GM23338 (cell line): Measurements from ENCODE around the gene COLEC12. TPM values are rescaled to one million over a fixed set of nuclear protein-coding genes. Genes with fewer than 3 reads are reported as not detected.

ENCODE experiments used
- ATAC-seq: fragments of 200-7000 bp; cut with Tn5 transposase; 3 replicates; pipeline ENCODE4 v1.9.1; 2020
- DNase-seq: peaks from one replicate; pipeline ENCODE4 v3.0.0-alpha.2; 2015; ENCODE audit warnings: low spot score
- H2AFZ ChIP-seq: fragments of 200-600 bp; sonication (generic); 2 replicates; pipeline ENCODE4 v1.8.0; 2016; ENCODE audit warnings: antibody characterized with exemption, mild to moderate bottlenecking, moderate library complexity
- H3F3A ChIP-seq: fragments of 200-600 bp; sonication (generic); replicated peaks from 2 replicates; pipeline ENCODE4 v1.8.0; 2017; ENCODE audit warnings: antibody characterized with exemption, mixed run types, low read depth
- H3K27ac ChIP-seq: fragments of 200-600 bp; sonication (generic); 2 replicates; pipeline ENCODE4 v1.6.1; 2016; ENCODE audit warnings: low read depth
- H3K27me3 ChIP-seq: fragments of 200-600 bp; sonication (generic); 2 replicates; pipeline ENCODE4 v1.8.0; 2016; ENCODE audit warnings: mild to moderate bottlenecking, mixed run types, moderate library complexity; ENCODE audit not compliant: insufficient read depth
- H3K36me3 ChIP-seq: fragments of 200-600 bp; sonication (generic); 2 replicates; pipeline ENCODE4 v1.8.0; 2016; ENCODE audit warnings: mild to moderate bottlenecking; ENCODE audit not compliant: insufficient read depth
- H3K4me1 ChIP-seq: fragments of 200-600 bp; sonication (generic); 2 replicates; pipeline ENCODE4 v1.8.0; 2016; ENCODE audit warnings: mild to moderate bottlenecking, moderate library complexity; ENCODE audit not compliant: insufficient read depth
- H3K4me2 ChIP-seq: fragments of 200-600 bp; sonication (generic); 2 replicates; pipeline ENCODE4 v1.7.1; 2017; ENCODE audit warnings: mixed run types
- H3K4me3 ChIP-seq: fragments of 200-600 bp; sonication (generic); 2 replicates; pipeline ENCODE4 v1.6.1; 2016; ENCODE audit warnings: mixed run types
- H3K79me2 ChIP-seq: fragments of 200-600 bp; sonication (generic); replicated peaks from 2 replicates; pipeline ENCODE4 v1.8.0; 2017; ENCODE audit warnings: mild to moderate bottlenecking; ENCODE audit not compliant: insufficient read depth
- H3K9me2 ChIP-seq: fragments of 200-600 bp; sonication (generic); 2 replicates; pipeline ENCODE4 v1.8.0; 2017; ENCODE audit not compliant: insufficient read depth
- H4K20me1 ChIP-seq: fragments of 200-600 bp; sonication (generic); replicated peaks from 2 replicates; pipeline ENCODE4 v1.8.0; 2017; ENCODE audit warnings: mild to moderate bottlenecking; ENCODE audit not compliant: insufficient read depth
- H3K27ac Mint-ChIP-seq: 2 replicates; pipeline ENCODE4 v1.8.0; 2020; ENCODE audit warnings: inconsistent platforms, mild to moderate bottlenecking, moderate library complexity, mixed read lengths
- H3K27me3 Mint-ChIP-seq: 3 replicates; pipeline ENCODE4 v1.8.0; 2022; ENCODE audit warnings: low read depth, mild to moderate bottlenecking, moderate library complexity, mixed read lengths, inconsistent platforms; ENCODE audit not compliant: insufficient read depth, poor library complexity
- H3K36me3 Mint-ChIP-seq: 3 replicates; pipeline ENCODE4 v1.8.0; 2021; ENCODE audit warnings: low read depth, mild to moderate bottlenecking, inconsistent platforms, moderate library complexity, mixed read lengths
- H3K4me1 Mint-ChIP-seq: 3 replicates; pipeline ENCODE4 v1.8.0; 2020; ENCODE audit warnings: mild to moderate bottlenecking, inconsistent platforms, mixed read lengths
- H3K4me3 Mint-ChIP-seq: 3 replicates; pipeline ENCODE4 v1.8.0; 2021; ENCODE audit warnings: moderate library complexity, mild to moderate bottlenecking, inconsistent platforms, mixed read lengths
- H3K9me3 Mint-ChIP-seq: 3 replicates; pipeline ENCODE4 v1.8.0; 2020; ENCODE audit warnings: moderate library complexity, mild to moderate bottlenecking, inconsistent platforms, mixed read lengths
- CREB1 ChIP-seq: fragments of 250-450 bp; sonication (Bioruptor Pico); IDR thresholded peaks from 2 replicates; pipeline ENCODE4 v1.5.0; 2020; ENCODE audit warnings: low read depth, mild to moderate bottlenecking, moderate library complexity
- CTCF ChIP-seq, 2 experiments: fragments of 200-600 bp in 1 of 2; sonication (generic) in 1 of 2; conservative IDR thresholded peaks; 2 replicates each; pipeline versions ENCODE4 v1.5.1 to v1.6.1; 2016 to 2017; ENCODE audit warnings: antibody characterized with exemption in 2 of 2, low read depth in 2 of 2, mild to moderate bottlenecking in 2 of 2, moderate library complexity in 1 of 2
- ETS1 ChIP-seq: IDR thresholded peaks from 2 replicates; pipeline ENCODE4 v1.6.1; 2016; ENCODE audit warnings: antibody characterized with exemption
- EZH2 ChIP-seq: fragments of 200-600 bp; sonication (generic); IDR thresholded peaks from one replicate; pipeline ENCODE4 v1.8.0; 2017; ENCODE audit warnings: antibody characterized with exemption, mild to moderate bottlenecking, low read depth; ENCODE audit not compliant: unreplicated experiment
- EZH2phosphoT487 ChIP-seq: fragments of 200-600 bp; sonication (generic); IDR thresholded peaks from one replicate; pipeline ENCODE4 v1.8.1; 2018; ENCODE audit warnings: antibody characterized with exemption; ENCODE audit not compliant: unreplicated experiment
- JUNB ChIP-seq: IDR thresholded peaks from one replicate; pipeline ENCODE4 v1.6.1; 2016; ENCODE audit warnings: antibody characterized with exemption; ENCODE audit not compliant: unreplicated experiment
- NANOG ChIP-seq: IDR thresholded peaks from 2 replicates; pipeline ENCODE4 v1.6.1; 2016; ENCODE audit warnings: antibody characterized with exemption, borderline replicate concordance
- POLR2AphosphoS5 ChIP-seq: IDR thresholded peaks from 2 replicates; pipeline ENCODE4 v1.6.1; 2016; ENCODE audit warnings: antibody characterized with exemption, low read depth
- STAT1 ChIP-seq: IDR thresholded peaks from one replicate; pipeline ENCODE4 v1.6.1; 2016; ENCODE audit warnings: antibody characterized with exemption; ENCODE audit not compliant: unreplicated experiment
- ZNF114 ChIP-seq: fragments of 250-450 bp; sonication (Bioruptor Pico); IDR thresholded peaks from 2 replicates; pipeline ENCODE4 v1.5.0; 2020; ENCODE audit warnings: mild to moderate bottlenecking, moderate library complexity
- ZNF331 ChIP-seq: fragments of 250-450 bp; sonication (Bioruptor Pico); IDR thresholded peaks from 2 replicates; pipeline ENCODE4 v1.5.0; 2020; ENCODE audit warnings: low read depth, mild to moderate bottlenecking, moderate library complexity
- polyA plus RNA-seq: library from polyadenylated mRNA; unstranded; fragments of >200 nt; fragmentation: Nextera tagmentation; extraction: Ambion mirVana; gene quantifications from 2 replicates; pipeline ENCODE4 v1.2.1, GENCODE V29; 2016
- total RNA-seq: library from RNA; depleted of rRNA; stranded (reverse); fragments of >200 nt; shearing (Covaris generic); gene quantifications from 2 replicates; pipeline ENCODE4 v1.2.3, GENCODE V29; 2014
- TF ChIP-seq, protein P1 (sequence below): fragments of 250-450 bp; sonication (Bioruptor Pico); IDR thresholded peaks from 2 replicates; pipeline ENCODE4 v1.5.0; 2020; ENCODE audit warnings: mild to moderate bottlenecking, moderate library complexity
- TF ChIP-seq, protein P2 (sequence below): IDR thresholded peaks from one replicate; pipeline ENCODE4 v1.6.1; 2018; ENCODE audit warnings: antibody characterized with exemption; ENCODE audit not compliant: unreplicated experiment

Gene COLEC12
- total and polyA plus RNA-seq, 2 experiments from 2014 or later = 1.1 to 3.2 TPM

DNA sequence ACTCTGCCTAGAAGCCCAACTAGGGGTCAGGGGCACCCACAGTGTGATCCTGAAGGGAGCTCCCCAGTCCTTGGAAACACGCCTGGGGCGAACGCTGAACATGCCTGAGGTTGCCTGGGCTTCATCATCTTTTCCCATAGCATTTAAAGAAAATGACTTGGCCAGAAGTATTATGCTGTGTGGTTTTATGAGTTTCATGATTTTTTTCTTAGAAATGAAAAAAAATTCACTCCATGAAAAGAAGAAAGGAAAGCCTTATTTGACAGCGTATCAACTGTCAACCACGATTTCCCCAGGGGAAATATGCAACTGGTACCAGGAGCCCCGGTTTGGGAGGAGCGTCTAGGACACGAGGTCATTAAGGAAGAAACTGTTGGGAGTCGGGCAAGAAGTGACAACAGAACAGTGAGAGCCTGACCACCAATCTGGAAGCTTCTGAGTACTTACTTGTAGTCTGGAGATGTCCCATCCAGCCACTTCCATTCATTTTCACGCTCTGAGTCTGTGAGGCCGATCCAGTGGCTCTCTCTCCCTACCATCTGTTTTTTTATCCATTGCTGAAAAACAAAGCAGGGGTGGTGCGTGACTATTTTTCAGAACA, 169.2 kb downstream of the COLEC12 start:
- Histone ChIP-seq H3K9me2 (no peaks in the 10 kb centered on the region), H3K79me2 (no peaks in the 10 kb centered on the region), H4K20me1 (0 out of 2 replicates have a peak, but pooled peaks cover 5% of the 10 kb centered on the region), H3K4me3 (no peak overlapping the region), H3K36me3 (no peaks in the 10 kb centered on the region), H3K27me3 (no peaks in the 10 kb centered on the region), H2AFZ (no peak overlapping the region), H3K27ac (no peak overlapping the region), H3K4me1 (no peaks in the 10 kb centered on the region), H3F3A (no peaks in the 10 kb centered on the region), H3K4me2 (no peak overlapping the region)
- DNase-seq = no peak
- H3K27ac Mint-ChIP-seq = 0 out of 2 replicates have a peak overlapping the region, but pooled peaks have one; percentile 27
- no peaks in the 10 kb centered on the region for H3K36me3 Mint-ChIP-seq
- peaks cover 2% of the 10 kb centered on the region for H3K27me3 Mint-ChIP-seq
- no peaks in the 10 kb centered on the region for H3K9me3 Mint-ChIP-seq
- no peak for TF ChIP-seq ZNF114 (CRISPR knock-in tag)
- TF ChIP-seq ETS1 = no peak
- no peak for TF ChIP-seq POLR2AphosphoS5
- TF ChIP-seq EZH2 = no peak
- TF ChIP-seq JUNB = no peak
- no peak for TF ChIP-seq NANOG
- no peak for TF ChIP-seq EZH2phosphoT487
- TF ChIP-seq, protein P1, sequence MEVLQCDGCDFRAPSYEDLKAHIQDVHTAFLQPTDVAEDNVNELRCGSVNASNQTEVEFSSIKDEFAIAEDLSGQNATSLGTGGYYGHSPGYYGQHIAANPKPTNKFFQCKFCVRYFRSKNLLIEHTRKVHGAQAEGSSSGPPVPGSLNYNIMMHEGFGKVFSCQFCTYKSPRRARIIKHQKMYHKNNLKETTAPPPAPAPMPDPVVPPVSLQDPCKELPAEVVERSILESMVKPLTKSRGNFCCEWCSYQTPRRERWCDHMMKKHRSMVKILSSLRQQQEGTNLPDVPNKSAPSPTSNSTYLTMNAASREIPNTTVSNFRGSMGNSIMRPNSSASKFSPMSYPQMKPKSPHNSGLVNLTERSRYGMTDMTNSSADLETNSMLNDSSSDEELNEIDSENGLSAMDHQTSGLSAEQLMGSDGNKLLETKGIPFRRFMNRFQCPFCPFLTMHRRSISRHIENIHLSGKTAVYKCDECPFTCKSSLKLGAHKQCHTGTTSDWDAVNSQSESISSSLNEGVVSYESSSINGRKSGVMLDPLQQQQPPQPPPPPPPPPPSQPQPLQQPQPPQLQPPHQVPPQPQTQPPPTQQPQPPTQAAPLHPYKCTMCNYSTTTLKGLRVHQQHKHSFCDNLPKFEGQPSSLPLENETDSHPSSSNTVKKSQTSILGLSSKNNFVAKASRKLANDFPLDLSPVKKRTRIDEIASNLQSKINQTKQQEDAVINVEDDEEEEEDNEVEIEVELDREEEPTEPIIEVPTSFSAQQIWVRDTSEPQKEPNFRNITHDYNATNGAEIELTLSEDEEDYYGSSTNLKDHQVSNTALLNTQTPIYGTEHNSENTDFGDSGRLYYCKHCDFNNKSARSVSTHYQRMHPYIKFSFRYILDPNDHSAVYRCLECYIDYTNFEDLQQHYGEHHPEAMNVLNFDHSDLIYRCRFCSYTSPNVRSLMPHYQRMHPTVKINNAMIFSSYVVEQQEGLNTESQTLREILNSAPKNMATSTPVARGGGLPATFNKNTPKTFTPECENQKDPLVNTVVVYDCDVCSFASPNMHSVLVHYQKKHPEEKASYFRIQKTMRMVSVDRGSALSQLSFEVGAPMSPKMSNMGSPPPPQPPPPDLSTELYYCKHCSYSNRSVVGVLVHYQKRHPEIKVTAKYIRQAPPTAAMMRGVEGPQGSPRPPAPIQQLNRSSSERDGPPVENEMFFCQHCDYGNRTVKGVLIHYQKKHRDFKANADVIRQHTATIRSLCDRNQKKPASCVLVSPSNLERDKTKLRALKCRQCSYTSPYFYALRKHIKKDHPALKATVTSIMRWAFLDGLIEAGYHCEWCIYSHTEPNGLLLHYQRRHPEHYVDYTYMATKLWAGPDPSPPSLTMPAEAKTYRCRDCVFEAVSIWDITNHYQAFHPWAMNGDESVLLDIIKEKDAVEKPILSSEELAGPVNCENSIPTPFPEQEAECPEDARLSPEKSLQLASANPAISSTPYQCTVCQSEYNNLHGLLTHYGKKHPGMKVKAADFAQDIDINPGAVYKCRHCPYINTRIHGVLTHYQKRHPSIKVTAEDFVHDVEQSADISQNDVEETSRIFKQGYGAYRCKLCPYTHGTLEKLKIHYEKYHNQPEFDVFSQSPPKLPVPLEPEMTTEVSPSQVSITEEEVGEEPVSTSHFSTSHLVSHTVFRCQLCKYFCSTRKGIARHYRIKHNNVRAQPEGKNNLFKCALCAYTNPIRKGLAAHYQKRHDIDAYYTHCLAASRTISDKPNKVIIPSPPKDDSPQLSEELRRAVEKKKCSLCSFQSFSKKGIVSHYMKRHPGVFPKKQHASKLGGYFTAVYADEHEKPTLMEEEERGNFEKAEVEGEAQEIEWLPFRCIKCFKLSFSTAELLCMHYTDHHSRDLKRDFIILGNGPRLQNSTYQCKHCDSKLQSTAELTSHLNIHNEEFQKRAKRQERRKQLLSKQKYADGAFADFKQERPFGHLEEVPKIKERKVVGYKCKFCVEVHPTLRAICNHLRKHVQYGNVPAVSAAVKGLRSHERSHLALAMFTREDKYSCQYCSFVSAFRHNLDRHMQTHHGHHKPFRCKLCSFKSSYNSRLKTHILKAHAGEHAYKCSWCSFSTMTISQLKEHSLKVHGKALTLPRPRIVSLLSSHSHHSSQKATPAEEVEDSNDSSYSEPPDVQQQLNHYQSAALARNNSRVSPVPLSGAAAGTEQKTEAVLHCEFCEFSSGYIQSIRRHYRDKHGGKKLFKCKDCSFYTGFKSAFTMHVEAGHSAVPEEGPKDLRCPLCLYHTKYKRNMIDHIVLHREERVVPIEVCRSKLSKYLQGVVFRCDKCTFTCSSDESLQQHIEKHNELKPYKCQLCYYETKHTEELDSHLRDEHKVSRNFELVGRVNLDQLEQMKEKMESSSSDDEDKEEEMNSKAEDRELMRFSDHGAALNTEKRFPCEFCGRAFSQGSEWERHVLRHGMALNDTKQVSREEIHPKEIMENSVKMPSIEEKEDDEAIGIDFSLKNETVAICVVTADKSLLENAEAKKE (CRISPR knock-in tag) = no peak
- no peak for TF ChIP-seq CTCF (conservative IDR thresholded peaks at IDR 0.05; ENCODE audit: low read depth in 2 of 2)
- no peak for TF ChIP-seq CREB1 (CRISPR knock-in tag)
- no peak for TF ChIP-seq STAT1
- no peak for TF ChIP-seq ZNF331
- TF ChIP-seq, protein P2, sequence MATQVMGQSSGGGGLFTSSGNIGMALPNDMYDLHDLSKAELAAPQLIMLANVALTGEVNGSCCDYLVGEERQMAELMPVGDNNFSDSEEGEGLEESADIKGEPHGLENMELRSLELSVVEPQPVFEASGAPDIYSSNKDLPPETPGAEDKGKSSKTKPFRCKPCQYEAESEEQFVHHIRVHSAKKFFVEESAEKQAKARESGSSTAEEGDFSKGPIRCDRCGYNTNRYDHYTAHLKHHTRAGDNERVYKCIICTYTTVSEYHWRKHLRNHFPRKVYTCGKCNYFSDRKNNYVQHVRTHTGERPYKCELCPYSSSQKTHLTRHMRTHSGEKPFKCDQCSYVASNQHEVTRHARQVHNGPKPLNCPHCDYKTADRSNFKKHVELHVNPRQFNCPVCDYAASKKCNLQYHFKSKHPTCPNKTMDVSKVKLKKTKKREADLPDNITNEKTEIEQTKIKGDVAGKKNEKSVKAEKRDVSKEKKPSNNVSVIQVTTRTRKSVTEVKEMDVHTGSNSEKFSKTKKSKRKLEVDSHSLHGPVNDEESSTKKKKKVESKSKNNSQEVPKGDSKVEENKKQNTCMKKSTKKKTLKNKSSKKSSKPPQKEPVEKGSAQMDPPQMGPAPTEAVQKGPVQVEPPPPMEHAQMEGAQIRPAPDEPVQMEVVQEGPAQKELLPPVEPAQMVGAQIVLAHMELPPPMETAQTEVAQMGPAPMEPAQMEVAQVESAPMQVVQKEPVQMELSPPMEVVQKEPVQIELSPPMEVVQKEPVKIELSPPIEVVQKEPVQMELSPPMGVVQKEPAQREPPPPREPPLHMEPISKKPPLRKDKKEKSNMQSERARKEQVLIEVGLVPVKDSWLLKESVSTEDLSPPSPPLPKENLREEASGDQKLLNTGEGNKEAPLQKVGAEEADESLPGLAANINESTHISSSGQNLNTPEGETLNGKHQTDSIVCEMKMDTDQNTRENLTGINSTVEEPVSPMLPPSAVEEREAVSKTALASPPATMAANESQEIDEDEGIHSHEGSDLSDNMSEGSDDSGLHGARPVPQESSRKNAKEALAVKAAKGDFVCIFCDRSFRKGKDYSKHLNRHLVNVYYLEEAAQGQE = no peak
- H3K4me3 Mint-ChIP-seq = no peak overlapping the region
- no peaks in the 10 kb centered on the region for H3K4me1 Mint-ChIP-seq
- ATAC-seq = no peak
